ENCODE measurements around the gene SUN1.

Gene SUN1

GRCh38 chr7:909358-910329 lies 77.4 kb downstream of the SUN1 start:
- peak; percentile 63 to 67 for DNase-seq

DNA sequence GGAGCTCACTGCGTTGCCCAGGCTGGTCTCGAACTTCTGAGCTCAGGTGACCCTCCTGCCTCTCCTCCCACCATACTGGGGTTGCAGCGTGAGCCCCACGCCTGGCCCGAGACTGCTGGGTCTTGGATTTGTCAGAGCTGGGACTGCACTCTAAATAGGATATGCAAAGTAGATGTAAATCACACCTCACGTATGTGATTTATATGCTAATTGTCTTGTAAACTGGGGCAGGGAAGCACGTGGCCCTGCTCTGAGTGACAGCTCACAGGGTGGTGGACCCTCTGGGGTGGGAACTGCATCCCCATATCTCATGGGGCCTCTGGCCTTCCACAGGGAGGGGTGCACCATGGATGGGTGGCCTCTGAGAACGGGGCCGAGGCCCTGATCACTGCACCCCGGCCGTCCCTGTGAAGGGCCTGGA lies 78.2 kb downstream of the SUN1 start:
- no peak for DNase-seq

DNA sequence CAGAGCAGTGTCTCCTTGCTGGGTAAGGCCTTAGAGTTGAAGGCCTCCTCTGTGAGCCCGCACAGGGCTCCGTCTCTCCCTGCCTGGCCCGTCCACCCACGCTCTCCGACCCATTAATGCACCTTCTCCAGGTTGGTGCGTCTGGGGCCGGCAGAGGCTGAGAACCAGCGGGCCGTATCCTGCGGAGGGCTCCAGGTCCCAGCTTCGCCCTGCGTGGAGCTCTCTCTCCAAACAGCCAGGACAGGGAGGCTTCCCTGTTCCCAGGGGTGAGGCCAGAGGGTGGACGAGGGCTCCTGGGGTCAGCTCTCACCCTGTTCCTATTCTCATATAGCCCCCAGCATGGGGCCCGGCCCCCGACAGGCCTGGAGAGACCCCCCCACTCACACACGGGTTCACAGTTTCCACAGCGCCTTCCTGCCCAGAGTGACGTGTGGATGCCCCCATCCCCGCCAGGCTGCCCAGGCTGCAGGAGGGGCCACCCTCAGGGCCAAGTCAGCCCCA lies 78.7 kb downstream of the SUN1 start:
- DNase-seq, result no peak

DNA sequence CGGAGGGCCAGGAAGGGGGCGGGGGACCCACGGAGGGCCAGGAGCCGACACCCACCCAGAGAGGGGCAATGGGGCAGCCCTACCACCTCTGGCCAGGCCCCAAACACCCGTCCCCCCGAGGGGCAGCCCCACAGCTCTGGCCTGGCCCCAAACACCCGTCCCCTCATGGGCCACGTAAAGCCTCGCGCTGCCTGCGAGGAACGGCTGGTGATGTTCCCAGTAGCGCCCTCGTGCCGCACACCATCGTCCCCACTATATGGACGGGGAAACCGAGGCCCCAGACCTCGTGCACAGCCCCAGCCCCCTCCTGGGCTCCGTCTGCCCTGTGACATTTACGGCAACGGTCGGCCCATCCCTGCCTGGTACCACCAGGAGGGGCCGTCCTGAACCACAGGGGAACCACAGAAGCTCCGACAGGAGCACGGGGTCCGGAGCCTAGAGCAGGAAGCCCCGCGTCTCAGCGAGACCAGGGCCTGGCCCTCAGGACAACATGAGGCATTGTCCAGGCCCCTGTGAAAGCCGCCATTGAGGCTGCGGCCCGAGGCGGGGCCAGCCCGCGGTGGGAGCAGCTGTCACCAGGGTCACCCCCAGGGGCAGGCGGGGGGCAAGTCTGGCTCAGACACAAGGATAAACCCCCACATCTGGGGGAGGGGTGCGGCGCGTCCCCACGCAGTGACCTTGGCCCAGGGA lies 79.7 kb downstream of the SUN1 start:
- no peak for DNase-seq

GRCh38 chr7:913736-914520 lies 81.7 kb downstream of the SUN1 start:
- no peak for DNase-seq

GRCh38 chr7:914521-915194 lies 82.4 kb downstream of the SUN1 start:
- no peak for DNase-seq

GRCh38 chr7:915291-916218 lies 83.3 kb downstream of the SUN1 start:
- no peak for DNase-seq

- DNase-seq, result no peak
These were observed 84.1 kb downstream of the SUN1 start for GRCh38 chr7:916291-916941.

DNA sequence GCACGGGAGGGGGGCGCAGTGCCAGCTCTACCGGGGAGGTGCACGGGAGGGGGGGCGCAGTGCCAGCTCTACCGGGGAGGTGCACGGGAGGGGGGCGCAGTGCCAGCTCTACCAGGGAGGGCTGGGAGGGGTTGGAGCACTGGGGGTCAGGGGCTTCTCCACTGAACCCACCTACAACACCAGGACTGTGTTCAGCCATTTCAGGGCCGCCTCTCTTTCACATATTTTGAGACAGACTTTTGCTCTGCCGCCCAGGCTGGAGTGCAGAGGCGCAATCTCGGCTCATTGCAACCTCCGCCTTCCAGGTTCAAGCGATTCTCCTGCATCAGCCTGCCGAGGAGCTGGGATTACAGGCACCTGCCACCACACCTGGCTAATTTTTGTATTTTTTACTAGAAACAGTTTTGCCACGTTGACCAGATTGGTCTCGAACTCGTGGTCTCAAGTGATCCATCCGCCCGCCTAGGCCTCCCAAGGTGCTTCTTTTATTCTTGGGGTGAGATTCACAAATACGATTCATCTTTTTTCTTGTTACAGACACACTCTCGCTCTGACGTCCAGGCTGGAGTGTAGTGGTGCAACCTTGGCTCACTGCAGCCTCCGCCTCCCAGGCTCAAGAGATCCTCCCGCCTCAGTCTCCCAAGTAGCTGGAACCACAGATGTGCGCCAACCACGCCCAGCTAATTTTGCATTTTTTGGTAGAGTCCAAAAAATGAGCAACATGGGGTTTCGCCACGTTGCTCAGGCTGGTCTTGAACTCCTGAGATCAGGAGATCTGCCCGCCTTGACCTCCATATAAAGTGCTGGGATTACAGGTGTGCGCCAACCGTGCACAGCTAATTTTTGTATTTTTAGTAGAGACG lies 85.2 kb downstream of the SUN1 start:
- DNase-seq, result no peak

DNA sequence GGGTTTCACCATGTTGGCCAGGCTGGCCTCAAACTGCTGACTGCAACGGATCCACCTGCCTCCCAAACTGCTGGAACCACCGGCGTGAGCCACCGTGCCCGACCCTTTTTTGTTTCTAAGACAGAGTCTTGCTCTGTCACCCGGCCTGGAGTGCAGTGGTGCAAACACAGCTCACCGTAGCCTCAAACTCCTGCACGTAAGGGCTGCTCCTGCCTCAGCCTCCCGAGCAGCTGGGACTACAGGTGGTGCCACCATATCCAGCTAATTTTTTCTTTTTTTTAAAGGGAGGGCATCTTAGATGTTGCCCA lies 85.8 kb downstream of the SUN1 start:
- DNase-seq, result no peak

GRCh38 chr7:918441-919113 lies 86.3 kb downstream of the SUN1 start:
- DNase-seq, result no peak

DNA sequence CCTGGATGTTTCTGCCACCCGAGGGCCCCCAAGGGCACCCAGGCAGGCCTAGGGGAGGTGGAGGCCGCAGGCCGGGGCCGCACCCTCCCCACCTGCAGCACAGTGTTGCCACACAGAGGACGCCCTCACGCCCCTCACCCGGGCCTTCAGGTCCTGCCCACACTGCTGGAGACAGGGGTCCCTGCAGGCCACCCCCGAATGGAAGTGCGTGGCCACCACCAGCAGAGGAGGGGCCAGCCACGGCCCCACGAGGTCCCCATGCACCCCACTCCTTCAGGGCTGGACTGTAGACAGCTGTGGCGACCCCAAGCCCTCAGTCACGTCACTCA lies 86.8 kb downstream of the SUN1 start:
- DNase-seq, result no peak

- DNase-seq, result no peak
These were observed 87.7 kb downstream of the SUN1 start for GRCh38 chr7:919924-920341.

DNA sequence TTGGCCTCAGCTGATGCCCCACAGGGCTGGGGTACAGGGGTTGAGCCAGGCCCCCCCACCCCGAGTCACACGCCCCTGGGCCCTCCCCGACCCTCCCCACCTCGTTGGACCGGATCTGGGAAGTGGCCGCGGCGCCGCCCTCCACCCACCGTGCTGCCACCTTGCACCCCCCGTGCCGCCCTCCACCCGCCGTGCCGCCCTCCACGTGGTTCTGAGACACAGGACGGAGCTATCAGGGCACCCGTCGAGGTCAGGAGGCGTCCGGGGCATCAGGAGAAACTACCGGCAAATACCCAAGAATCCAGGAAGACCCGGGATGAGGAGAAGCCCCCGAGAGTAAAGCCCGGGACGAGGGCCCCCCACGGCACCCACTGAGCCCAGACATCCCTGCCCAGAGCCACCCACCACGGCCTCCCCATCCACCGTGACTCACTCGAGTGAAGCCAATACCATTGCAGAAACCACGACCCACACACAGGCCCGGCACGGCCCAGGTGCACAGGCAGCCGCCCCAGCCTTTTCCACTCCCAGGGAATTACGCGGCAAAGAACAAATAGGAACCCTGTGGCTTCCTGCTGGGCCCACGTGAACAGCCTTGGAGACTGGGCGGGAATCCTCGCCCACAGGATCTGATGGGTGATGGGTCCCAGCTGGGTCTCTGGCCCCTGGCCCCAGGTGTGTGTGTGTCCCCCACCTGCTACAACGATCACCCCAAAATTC lies 88.2 kb downstream of the SUN1 start:
- DNase-seq, result no peak

- DNase-seq, result no peak
These were observed 88.8 kb downstream of the SUN1 start for GRCh38 chr7:921071-921461.

GRCh38 chr7:921581-922333 lies 89.5 kb downstream of the SUN1 start:
- no peak for DNase-seq

GRCh38 chr7:922334-923107 lies 90.2 kb downstream of the SUN1 start:
- DNase-seq, result no peak
